Coronary artery (tissue), 2 donors: ENCODE data around the gene GRN.

Source experiments
- DNase-seq: peaks from one replicate; pipeline ENCODE4 v3.0.0-alpha.2; 2017; ENCODE audit warnings: low spot score
- H3K27ac ChIP-seq, 2 donors: fragments of 200-600 bp; sonication (generic); one replicate each; pipeline ENCODE4 v1.5.1; 2016 to 2019
- H3K4me3 ChIP-seq: fragments of 200-600 bp; sonication (generic); 2 replicates; pipeline ENCODE4 v1.5.1; 2016; ENCODE audit warnings: mild to moderate bottlenecking, moderate library complexity
- TF ChIP-seq, protein P1 (sequence below): fragments of 200-600 bp; sonication (generic); IDR thresholded peaks from one replicate; pipeline ENCODE4 v1.5.1; 2019; ENCODE audit warnings: antibody characterized with exemption

Gene GRN

GRCh38 chr17:44321246-44322120 lies 23.6 kb upstream of the GRN start:
- TF ChIP-seq, protein P1, sequence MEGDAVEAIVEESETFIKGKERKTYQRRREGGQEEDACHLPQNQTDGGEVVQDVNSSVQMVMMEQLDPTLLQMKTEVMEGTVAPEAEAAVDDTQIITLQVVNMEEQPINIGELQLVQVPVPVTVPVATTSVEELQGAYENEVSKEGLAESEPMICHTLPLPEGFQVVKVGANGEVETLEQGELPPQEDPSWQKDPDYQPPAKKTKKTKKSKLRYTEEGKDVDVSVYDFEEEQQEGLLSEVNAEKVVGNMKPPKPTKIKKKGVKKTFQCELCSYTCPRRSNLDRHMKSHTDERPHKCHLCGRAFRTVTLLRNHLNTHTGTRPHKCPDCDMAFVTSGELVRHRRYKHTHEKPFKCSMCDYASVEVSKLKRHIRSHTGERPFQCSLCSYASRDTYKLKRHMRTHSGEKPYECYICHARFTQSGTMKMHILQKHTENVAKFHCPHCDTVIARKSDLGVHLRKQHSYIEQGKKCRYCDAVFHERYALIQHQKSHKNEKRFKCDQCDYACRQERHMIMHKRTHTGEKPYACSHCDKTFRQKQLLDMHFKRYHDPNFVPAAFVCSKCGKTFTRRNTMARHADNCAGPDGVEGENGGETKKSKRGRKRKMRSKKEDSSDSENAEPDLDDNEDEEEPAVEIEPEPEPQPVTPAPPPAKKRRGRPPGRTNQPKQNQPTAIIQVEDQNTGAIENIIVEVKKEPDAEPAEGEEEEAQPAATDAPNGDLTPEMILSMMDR: no peak
- DNase-seq: no peak
- H3K27ac ChIP-seq: no peak overlapping the region
- H3K4me3 ChIP-seq: no peak overlapping the region

GRCh38 chr17:44322236-44322895 lies 22.7 kb upstream of the GRN start:
- Histone ChIP-seq H3K4me3 (no peak overlapping the region), H3K27ac (no peak overlapping the region)
- no peak for DNase-seq
- TF ChIP-seq, protein P1: no peak

DNA sequence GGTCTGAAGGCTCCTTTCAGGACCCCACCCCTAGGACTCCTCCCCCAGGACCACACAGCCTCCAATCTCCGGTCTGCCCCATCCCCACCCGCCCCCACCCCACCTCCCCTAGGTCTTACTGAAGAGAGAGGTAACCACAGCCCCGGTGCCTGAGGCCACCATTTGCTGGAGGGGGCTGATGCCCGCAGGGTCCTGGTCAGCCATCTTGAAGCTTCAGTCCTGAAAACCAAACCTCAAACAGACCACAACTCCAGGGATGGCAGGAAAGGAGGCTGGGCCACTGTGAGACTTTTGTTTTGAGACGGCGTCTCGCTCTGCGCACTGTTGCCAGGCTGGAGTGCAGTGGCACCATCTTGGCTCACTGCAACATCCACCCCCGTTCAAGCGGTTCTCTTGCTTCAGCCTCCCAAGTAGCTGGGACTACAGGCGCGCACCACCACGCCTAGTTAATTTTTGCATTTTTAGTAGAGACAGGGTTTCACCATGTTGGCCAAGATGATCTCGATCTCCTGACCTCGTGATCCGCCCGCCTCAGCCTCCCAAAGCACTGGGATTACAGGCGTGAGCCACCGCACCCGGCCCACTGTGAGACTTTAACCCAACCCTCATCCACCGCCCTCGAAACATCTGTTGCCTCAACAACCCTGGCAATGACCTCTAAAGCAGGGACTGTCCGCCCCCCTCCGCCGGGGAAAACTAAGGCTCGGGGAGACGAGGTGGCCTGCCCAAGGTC lies 21.6 kb upstream of the GRN start:
- H3K4me3 ChIP-seq: peak overlapping the region; percentile 99
- TF ChIP-seq, protein P1: no peak
- no peak for DNase-seq
- H3K27ac ChIP-seq: no peak overlapping the region

- Histone ChIP-seq H3K27ac (peak overlapping the region; percentile 87 to 95), H3K4me3 (peak overlapping the region; percentile 99)
- TF ChIP-seq, protein P1: no peak
- no peak for DNase-seq
These were observed 21.0 kb upstream of the GRN start for GRCh38 chr17:44324092-44324570.

- peak within 1 kb of the TSS; percentile 99 for H3K4me3 ChIP-seq
- H3K27ac ChIP-seq: peak within 1 kb of the TSS; percentile 87 to 95
- DNase-seq: peak; percentile 96
- TF ChIP-seq, protein P1: no peak
These were observed 20.4 kb upstream of the GRN start, which contains the start of gene SLC25A39 for GRCh38 chr17:44324571-44325275. Gene SLC25A39 (minus strand): TSS chr17:44324823. CDS start chr17:44323562, 1,261 bp downstream.

DNA sequence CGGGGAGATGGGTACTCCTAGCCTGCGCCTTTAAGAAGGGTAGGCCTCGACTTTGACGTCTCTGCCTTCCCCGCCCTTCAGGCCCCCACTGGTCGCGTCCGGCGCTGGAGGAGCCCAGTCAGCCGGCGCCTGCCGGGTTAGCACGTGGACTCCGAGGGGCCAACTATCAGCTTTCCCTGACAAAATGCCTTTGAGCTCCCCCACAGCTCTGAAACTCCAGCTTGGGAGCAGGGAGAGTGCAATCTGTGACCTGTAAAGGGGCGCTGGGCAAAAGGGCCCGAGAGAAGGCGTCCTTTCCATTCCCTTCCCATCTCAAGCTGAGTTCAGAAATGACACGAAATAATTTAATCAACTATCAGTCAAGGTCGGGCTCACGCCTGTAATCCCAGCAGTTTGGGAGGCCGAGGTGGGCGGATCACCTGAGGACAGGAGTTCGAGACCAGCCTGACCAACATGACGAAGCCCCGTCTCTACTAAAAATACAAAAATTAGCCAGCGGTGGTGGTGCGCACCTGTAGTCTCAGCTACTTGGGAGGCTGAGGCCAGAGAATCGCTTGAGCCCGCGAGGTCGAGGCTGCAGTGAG lies 18.1 kb upstream of the GRN start:
- peak; percentile 98 for DNase-seq
- TF ChIP-seq, protein P1: no peak
- Histone ChIP-seq H3K4me3 (peak overlapping the region; percentile 99), H3K27ac (peak overlapping the region in 1 of 2 donors; percentile 95)
